ENCODE results near the gene TLR8.

TLR8 gene

DNA sequence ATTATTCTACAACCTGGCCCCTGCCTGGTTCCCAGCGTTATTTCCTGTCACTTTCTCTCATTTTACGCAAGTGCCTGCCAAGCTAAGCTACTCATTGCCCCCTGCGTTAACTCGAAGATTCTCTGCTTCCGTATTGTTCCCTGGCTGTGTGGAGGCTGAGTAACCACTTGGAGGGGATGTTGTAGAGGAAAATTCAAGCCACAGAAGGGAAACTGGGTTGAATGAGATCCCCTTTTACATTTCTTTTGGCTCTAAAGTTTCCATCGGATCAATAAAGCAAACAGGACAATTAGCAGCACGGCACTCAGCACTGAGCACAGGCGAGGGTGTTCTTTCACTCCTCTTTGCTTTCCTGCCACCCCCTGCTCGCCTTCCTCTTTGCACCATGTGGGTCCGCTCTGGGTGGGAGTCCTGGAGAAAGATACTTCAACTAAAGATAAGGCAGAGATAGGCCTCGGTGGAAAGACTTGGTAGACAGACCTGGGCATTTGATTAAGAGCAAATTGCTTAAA is 64.3 kb downstream of the TLR8 start:
- no peak for DNase-seq

DNA sequence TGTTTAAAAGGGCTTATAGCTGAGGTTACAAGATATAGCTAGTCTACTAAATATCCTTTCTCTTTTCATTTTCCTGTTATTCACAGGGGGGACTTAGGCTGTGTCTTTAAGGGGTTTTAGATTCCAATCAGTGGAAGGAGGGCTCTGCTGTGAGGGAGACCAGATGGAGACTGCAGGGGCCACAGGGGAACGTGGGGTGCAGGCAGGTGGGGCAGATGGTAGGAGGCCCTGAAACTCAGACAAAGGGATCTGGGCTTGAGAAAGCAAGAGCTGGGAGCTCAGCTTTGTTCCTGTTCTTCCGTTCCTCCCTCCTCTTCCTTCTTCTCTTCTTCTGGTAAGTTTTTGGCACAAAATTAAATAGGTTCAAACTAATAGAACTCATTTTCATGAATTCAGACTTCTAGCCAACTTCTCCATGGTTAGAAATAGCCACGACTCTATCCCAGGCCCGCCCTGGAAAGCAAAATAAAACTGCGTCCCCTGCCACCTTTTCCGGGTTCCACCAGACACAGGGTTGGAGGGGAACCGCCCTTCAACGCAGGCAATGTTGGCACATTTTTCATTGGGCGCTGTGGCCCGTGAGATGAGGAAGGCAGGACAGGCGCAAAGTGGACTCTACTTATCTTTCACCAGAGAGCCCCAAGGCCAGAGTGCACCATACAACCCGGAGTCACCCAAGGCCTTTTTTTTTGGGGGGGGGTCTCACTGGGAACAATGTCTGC is 65.0 kb downstream of the TLR8 start:
- no peak for DNase-seq

DNA sequence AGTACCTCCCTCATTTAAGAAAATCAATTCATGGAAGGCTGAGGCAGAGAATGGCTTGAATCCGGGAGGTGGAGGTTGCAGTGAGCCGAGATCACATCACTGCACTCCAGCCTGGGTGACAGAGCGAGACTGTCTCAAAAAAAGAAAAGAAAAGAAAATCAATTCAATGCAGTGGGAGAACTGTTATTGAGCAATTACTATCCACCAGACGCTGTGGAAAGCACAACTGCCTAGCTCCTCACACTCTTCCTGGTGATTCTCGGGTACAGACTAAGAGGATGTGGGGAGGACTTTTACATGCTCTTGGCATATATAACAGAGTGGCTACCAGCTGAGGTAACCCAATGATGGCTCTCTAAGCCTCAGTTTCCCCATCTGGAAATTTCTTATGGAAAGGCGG is 65.8 kb downstream of the TLR8 start:
- DNase-seq, result no peak

Data from NCI-H1436 treated with DMSO at 0.1 percent for 48 hours (cell line).